Nephron progenitor cell (in vitro differentiated cells): ENCODE measurements around the gene PCDH1.

Experiments
- DNase-seq: peaks from one replicate; pipeline ENCODE4 v3.0.0; 2021
- H3K27ac Mint-ChIP-seq: 2 replicates; pipeline ENCODE4 v1.8.0; 2021; ENCODE audit warnings: mild to moderate bottlenecking, moderate library complexity, mixed read lengths
- H3K27me3 Mint-ChIP-seq: 2 replicates; pipeline ENCODE4 v1.8.0; 2021; ENCODE audit warnings: mild to moderate bottlenecking, low read depth, mixed read lengths; ENCODE audit not compliant: poor library complexity
- H3K36me3 Mint-ChIP-seq: 2 replicates; pipeline ENCODE4 v1.8.0; 2021; ENCODE audit warnings: low read depth, mixed read lengths
- H3K4me1 Mint-ChIP-seq: 2 replicates; pipeline ENCODE4 v1.8.0; 2021; ENCODE audit warnings: mixed read lengths
- H3K4me3 Mint-ChIP-seq: 2 replicates; pipeline ENCODE4 v1.8.0; 2021; ENCODE audit warnings: mild to moderate bottlenecking, moderate library complexity, mixed read lengths
- H3K9me3 Mint-ChIP-seq: 2 replicates; pipeline ENCODE4 v1.8.0; 2021; ENCODE audit warnings: mild to moderate bottlenecking, moderate library complexity, mixed read lengths
- TF ChIP-seq, protein P1 (sequence below): fragments of 200-600 bp; sonication (generic); IDR thresholded peaks from 2 replicates; pipeline ENCODE4 v1.5.0; 2021; ENCODE audit warnings: antibody characterized with exemption

Gene PCDH1

DNA sequence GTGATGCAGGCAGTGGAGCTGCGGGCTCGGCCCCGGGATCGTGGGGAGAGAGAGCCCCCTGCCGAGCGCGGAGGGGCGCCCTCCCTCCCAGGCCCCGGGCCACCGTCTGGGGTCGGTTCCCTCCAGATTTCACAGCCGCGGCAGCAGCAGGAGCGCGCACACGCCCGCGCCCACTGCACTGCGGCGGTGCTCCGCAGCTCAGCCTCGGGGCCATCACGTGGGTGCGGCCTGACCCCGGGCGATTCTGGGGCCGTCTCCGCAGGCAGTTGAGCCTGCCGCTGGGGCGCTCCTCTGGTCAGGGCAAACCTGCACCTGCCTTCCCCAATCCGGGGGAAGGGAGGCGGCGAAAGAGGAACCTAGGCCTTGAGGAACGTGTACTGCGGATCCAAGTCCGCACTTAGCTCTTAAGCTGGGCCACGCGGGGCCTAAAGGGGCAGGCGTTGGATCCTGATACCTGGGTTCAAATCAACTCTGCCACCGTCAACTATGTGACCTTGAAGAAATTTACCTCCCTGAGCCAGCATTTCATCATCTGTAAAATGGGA is 36.1 kb upstream of the PCDH1 start:
- TF ChIP-seq, protein P1, sequence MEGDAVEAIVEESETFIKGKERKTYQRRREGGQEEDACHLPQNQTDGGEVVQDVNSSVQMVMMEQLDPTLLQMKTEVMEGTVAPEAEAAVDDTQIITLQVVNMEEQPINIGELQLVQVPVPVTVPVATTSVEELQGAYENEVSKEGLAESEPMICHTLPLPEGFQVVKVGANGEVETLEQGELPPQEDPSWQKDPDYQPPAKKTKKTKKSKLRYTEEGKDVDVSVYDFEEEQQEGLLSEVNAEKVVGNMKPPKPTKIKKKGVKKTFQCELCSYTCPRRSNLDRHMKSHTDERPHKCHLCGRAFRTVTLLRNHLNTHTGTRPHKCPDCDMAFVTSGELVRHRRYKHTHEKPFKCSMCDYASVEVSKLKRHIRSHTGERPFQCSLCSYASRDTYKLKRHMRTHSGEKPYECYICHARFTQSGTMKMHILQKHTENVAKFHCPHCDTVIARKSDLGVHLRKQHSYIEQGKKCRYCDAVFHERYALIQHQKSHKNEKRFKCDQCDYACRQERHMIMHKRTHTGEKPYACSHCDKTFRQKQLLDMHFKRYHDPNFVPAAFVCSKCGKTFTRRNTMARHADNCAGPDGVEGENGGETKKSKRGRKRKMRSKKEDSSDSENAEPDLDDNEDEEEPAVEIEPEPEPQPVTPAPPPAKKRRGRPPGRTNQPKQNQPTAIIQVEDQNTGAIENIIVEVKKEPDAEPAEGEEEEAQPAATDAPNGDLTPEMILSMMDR = peak; percentile 30
- Mint-ChIP-seq H3K4me1 (peaks cover 12% of the 10 kb centered on the region), H3K9me3 (no peaks in the 10 kb centered on the region), H3K27me3 (peaks cover 78% of the 10 kb centered on the region), H3K4me3 (peak overlapping the region; percentile 71), H3K27ac (no peak overlapping the region), H3K36me3 (no peaks in the 10 kb centered on the region)
- peak; percentile 76 for DNase-seq

DNA sequence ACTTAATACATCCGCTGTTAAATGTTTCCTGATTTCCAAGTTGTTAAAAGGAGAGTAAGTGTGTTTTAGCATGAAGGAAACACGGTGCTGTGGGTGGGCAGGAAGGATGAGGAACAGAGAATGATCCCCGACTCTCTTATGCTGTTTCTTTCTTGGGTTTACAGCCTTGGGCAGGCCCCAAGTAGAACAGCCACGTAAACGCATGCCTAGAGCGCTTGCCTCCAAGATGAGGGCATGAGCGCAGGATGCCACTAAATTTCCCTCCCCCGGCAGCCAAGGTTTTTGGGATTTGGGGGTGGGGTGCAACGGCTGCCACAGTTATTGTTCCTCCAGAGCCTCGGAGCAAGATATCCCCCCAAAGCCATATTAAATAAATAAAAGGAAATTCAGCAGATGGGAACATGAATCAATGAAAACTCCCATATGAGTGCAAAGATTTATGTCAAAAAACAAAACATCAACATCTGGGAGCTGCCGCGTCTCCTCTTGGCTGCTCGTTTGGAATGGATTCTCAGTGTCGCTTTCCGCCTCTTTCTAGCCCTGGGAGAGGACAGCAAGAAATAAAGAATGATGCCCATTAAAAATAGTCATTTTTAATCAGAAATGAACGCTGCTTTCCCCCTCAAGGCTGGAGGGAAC is 35.5 kb upstream of the PCDH1 start:
- DNase-seq = no peak
- Mint-ChIP-seq H3K4me1 (peaks cover 12% of the 10 kb centered on the region), H3K9me3 (no peaks in the 10 kb centered on the region), H3K4me3 (peak overlapping the region; percentile 71), H3K27me3 (peaks cover 75% of the 10 kb centered on the region), H3K27ac (no peak overlapping the region), H3K36me3 (no peaks in the 10 kb centered on the region)
- TF ChIP-seq, protein P1 = no peak

GRCh38 chr5:141910271-141910673 is 32.1 kb upstream of the PCDH1 start:
- no peak for DNase-seq
- TF ChIP-seq, protein P1 = no peak
- peaks cover 4% of the 10 kb centered on the region for H3K9me3 Mint-ChIP-seq
- H3K27me3 Mint-ChIP-seq = peaks cover 54% of the 10 kb centered on the region
- H3K4me1 Mint-ChIP-seq = peaks cover 12% of the 10 kb centered on the region
- no peaks in the 10 kb centered on the region for H3K36me3 Mint-ChIP-seq
- H3K27ac Mint-ChIP-seq = no peak overlapping the region
- H3K4me3 Mint-ChIP-seq = no peak overlapping the region

GRCh38 chr5:141909212-141909611 is 31.0 kb upstream of the PCDH1 start:
- no peak overlapping the region for H3K4me3 Mint-ChIP-seq
- DNase-seq = no peak
- H3K4me1 Mint-ChIP-seq = peaks cover 12% of the 10 kb centered on the region
- no peaks in the 10 kb centered on the region for H3K36me3 Mint-ChIP-seq
- H3K27ac Mint-ChIP-seq = no peak overlapping the region
- peaks cover 4% of the 10 kb centered on the region for H3K9me3 Mint-ChIP-seq
- TF ChIP-seq, protein P1 = no peak
- peaks cover 43% of the 10 kb centered on the region for H3K27me3 Mint-ChIP-seq

DNA sequence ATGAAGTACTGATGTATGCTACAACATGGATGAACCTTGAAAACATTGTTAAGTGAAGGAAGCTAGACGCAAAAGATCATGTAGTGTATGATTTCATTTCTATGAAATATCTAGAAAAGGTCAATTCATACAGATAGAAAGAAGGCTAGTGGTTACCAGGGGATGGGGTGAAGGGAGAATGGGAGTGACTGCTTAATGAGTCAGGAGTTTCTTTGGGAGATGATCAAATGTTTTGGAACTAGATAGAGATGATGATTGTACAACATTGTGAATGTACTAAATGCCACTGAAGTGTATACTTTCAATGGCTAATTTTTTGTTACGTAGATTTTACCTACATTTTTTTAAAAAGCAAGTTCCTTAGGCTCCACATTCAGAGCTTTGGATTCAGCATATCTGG is 30.6 kb upstream of the PCDH1 start:
- TF ChIP-seq, protein P1 = no peak
- no peaks in the 10 kb centered on the region for H3K36me3 Mint-ChIP-seq
- H3K4me3 Mint-ChIP-seq = no peak overlapping the region
- peaks cover 39% of the 10 kb centered on the region for H3K27me3 Mint-ChIP-seq
- peaks cover 9% of the 10 kb centered on the region for H3K4me1 Mint-ChIP-seq
- no peak for DNase-seq
- peaks cover 4% of the 10 kb centered on the region for H3K9me3 Mint-ChIP-seq
- no peak overlapping the region for H3K27ac Mint-ChIP-seq

DNA sequence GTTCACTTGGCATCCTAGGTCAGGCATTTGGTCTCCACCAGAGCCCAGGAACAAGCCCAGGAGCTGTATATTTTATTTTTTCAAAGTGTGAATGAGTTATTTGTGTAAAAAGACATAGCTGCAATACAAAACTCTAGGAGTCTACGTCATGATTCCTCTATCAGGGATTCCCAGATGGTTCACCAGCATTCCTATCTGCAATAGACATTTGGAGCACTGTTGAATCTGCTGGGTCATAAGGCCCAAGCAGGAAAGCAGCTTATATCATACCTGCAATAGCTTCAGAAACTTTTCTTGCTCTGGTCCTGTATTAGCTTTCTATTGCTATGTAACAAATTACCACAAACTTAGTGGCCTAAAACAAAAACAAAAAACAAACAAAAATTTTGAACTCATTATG is 28.8 kb upstream of the PCDH1 start:
- peaks cover 11% of the 10 kb centered on the region for H3K4me1 Mint-ChIP-seq
- TF ChIP-seq, protein P1 = no peak
- H3K36me3 Mint-ChIP-seq = no peaks in the 10 kb centered on the region
- no peak for DNase-seq
- peaks cover 31% of the 10 kb centered on the region for H3K27me3 Mint-ChIP-seq
- no peak overlapping the region for H3K4me3 Mint-ChIP-seq
- H3K27ac Mint-ChIP-seq = no peak overlapping the region
- peaks cover 4% of the 10 kb centered on the region for H3K9me3 Mint-ChIP-seq
